ENCODE results near the gene KRTAP10-12.

DNA sequence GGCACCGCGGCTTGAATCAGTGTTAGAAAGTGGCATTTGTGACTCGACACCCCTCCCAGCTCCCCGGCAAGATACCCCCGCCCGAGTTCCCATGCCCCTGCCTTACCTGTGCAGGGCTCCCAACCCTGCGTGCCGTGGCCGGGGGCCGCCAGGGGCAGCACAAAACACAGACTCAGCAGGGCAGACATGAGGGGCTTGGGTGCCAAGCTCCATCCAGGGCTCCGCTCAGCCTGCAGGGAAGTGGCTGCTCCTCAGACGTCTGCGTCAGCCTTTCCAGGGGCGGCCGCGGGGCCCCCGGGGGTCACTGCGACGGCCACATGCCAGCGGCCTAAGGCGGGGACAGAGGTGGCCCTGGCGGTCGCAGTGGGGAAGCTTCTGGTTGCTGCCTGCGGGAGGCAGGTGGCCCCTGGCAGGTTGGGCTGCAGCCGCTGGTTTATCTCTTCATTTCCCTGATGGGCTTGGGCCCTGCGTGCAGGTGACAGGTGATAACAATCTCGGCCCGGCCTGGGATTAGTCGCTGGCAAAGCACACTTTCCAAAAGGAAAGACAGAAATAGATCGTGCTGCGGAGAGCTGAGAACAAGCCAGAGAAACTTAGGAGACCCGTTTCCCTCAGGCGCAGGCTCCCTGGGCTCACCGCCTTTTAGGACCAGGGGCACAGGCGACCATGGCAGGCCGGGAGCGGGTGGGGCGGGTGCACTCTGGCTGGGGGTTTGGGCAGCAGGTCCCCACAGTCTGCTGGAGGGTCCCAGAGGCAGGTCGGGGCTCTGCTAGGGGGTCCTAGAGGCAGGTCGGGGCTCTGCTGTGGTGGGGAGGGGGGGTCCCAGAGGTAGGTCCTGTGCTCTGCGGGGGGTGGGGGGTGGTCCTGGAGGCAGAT, 14.6 kb downstream of the KRTAP10-12 start, which contains the start of gene TSPEAR:
- TF ChIP-seq, protein P1, sequence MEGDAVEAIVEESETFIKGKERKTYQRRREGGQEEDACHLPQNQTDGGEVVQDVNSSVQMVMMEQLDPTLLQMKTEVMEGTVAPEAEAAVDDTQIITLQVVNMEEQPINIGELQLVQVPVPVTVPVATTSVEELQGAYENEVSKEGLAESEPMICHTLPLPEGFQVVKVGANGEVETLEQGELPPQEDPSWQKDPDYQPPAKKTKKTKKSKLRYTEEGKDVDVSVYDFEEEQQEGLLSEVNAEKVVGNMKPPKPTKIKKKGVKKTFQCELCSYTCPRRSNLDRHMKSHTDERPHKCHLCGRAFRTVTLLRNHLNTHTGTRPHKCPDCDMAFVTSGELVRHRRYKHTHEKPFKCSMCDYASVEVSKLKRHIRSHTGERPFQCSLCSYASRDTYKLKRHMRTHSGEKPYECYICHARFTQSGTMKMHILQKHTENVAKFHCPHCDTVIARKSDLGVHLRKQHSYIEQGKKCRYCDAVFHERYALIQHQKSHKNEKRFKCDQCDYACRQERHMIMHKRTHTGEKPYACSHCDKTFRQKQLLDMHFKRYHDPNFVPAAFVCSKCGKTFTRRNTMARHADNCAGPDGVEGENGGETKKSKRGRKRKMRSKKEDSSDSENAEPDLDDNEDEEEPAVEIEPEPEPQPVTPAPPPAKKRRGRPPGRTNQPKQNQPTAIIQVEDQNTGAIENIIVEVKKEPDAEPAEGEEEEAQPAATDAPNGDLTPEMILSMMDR (IDR thresholded peaks at IDR 0.05; ENCODE audit: insufficient read depth, low read depth, low read length) = no peak
- TF ChIP-seq EZH2 (IDR thresholded peaks at IDR 0.05; ENCODE audit: insufficient read depth, low read length) = peak; percentile 22
